Fibroblast of skin of right quadriceps (primary cell): ENCODE data around the gene CCDC181.

Experiments used
- DNase-seq: peaks from one replicate; pipeline ENCODE4 v3.0.0-alpha.2; 2013

The CCDC181 gene

GRCh38 chr1:169392406-169392805, 34.9 kb downstream of the CCDC181 start:
- peak; percentile 2 for DNase-seq

GRCh38 chr1:169390303-169390702, 37.0 kb downstream of the CCDC181 start:
- DNase-seq: no peak

- no peak for DNase-seq
These were observed 39.9 kb downstream of the CCDC181 start for GRCh38 chr1:169387399-169387798.

- no peak for DNase-seq
These were observed 43.8 kb downstream of the CCDC181 start for GRCh38 chr1:169383449-169383848.

- no peak for DNase-seq
These were observed 46.1 kb downstream of the CCDC181 start for GRCh38 chr1:169381162-169381561.

GRCh38 chr1:169371404-169371803, 55.9 kb downstream of the CCDC181 start:
- DNase-seq: no peak

- no peak for DNase-seq
These were observed 58.9 kb downstream of the CCDC181 start for GRCh38 chr1:169368406-169368769.

- peak; percentile 96 for DNase-seq
These were observed 59.4 kb downstream of the CCDC181 start, which contains the start of the genes BLZF1 and NME7 for GRCh38 chr1:169367686-169368405. TSS of gene BLZF1 (plus strand) at chr1:169368195. CDS start at chr1:169369523, 1,328 bp downstream. TSS of gene NME7 (minus strand) at chr1:169367797. CDS start at chr1:169367710, 87 bp downstream.

- DNase-seq: no peak
These were observed 60.1 kb downstream of the CCDC181 start for GRCh38 chr1:169367096-169367685.

- DNase-seq: no peak
These were observed 62.3 kb downstream of the CCDC181 start for GRCh38 chr1:169364948-169365347.

- DNase-seq: peak; percentile 93
These were observed 64.1 kb downstream of the CCDC181 start for GRCh38 chr1:169363046-169363730.

- DNase-seq: peak; percentile 23
These were observed 66.0 kb downstream of the CCDC181 start for GRCh38 chr1:169361281-169361680.

GRCh38 chr1:169360415-169360814, 66.9 kb downstream of the CCDC181 start:
- no peak for DNase-seq

- DNase-seq: peak; percentile 49
These were observed 78.8 kb downstream of the CCDC181 start for GRCh38 chr1:169348383-169349036.

GRCh38 chr1:169347688-169348382, 79.4 kb downstream of the CCDC181 start:
- no peak for DNase-seq

- DNase-seq: no peak
These were observed 81.2 kb downstream of the CCDC181 start for GRCh38 chr1:169346036-169346589.

- DNase-seq: no peak
These were observed 81.8 kb downstream of the CCDC181 start for GRCh38 chr1:169345511-169345910.
